Mammary epithelial cell (primary cell): ENCODE results near the gene MCM9.

Source experiments
- CTCF ChIP-seq, 2 donors: IDR thresholded peaks in 1 of 2; conservative IDR thresholded peaks in 1 of 2; 2 replicates each; pipeline ENCODE4 v1.5.1; 2011 to 2012; ENCODE audit warnings: inconsistent platforms in 2 of 2, low read length in 2 of 2, mild to moderate bottlenecking in 2 of 2, control low read depth in 1 of 2, low read depth in 1 of 2; ENCODE audit not compliant: insufficient read depth in 1 of 2; ENCODE audit errors: extremely low read depth in 1 of 2
- EZH2 ChIP-seq: IDR thresholded peaks from 2 replicates; pipeline ENCODE4 v1.6.1; 2012; ENCODE audit warnings: low read length, inconsistent platforms, borderline replicate concordance

- no peak for TF ChIP-seq CTCF (conservative IDR thresholded peaks at IDR 0.05 in 1 of 2, IDR thresholded peaks at IDR 0.05 in 1 of 2; ENCODE audit: extremely low read depth in 1 of 2, insufficient read depth in 1 of 2, low read depth in 1 of 2, low read length in 2 of 2)
- TF ChIP-seq EZH2 = no peak
These were observed 63.6 kb downstream of the MCM9 start for GRCh38 chr6:118871331-118871730.
